Effector memory CD4-positive, alpha-beta T cell (primary cell): ENCODE results near the gene PLAAT2.
"Not testable (repeated sequence)": the region's sequence is repeated elsewhere in the genome, so short reads cannot be mapped to it uniquely, and the experiment has no call there.

ENCODE experiments used
- DNase-seq, 3 donors: peaks; one replicate each; pipeline ENCODE4 v3.0.0-alpha.2; 2020
- H3K27ac ChIP-seq: 2 replicates; pipeline ENCODE4 v1.7.0; 2013; ENCODE audit warnings: mild to moderate bottlenecking, low read length, moderate library complexity; ENCODE audit not compliant: insufficient read depth, poor library complexity, severe bottlenecking
- H3K27me3 ChIP-seq: replicated peaks from 2 replicates; pipeline ENCODE4 v1.7.0; 2013; ENCODE audit warnings: mild to moderate bottlenecking, low read length; ENCODE audit not compliant: insufficient read depth, control insufficient read depth, poor library complexity, severe bottlenecking
- H3K36me3 ChIP-seq: 2 replicates; pipeline ENCODE4 v1.7.0; 2013; ENCODE audit warnings: mild to moderate bottlenecking, low read length, moderate library complexity; ENCODE audit not compliant: control insufficient read depth, insufficient read depth
- H3K4me1 ChIP-seq: 2 replicates; pipeline ENCODE4 v1.7.0; 2013; ENCODE audit warnings: low read length, mild to moderate bottlenecking; ENCODE audit not compliant: control insufficient read depth, insufficient read depth, poor library complexity, severe bottlenecking
- H3K4me3 ChIP-seq: 2 replicates; pipeline ENCODE4 v1.7.0; 2013; ENCODE audit warnings: low read length, low read depth, mild to moderate bottlenecking; ENCODE audit not compliant: insufficient read depth, poor library complexity, severe bottlenecking
- H3K9me3 ChIP-seq: 2 replicates; pipeline ENCODE4 v1.7.0; 2013; ENCODE audit warnings: mild to moderate bottlenecking, low read length, moderate library complexity; ENCODE audit not compliant: control insufficient read depth

The PLAAT2 gene

GRCh38 chr11:63599211-63600122 lies 36.3 kb upstream of the PLAAT2 start:
- no peak overlapping the region for H3K27ac ChIP-seq
- H3K27me3 ChIP-seq = no peaks in the 10 kb centered on the region
- no peak for DNase-seq
- no peaks in the 10 kb centered on the region for H3K4me1 ChIP-seq
- no peak overlapping the region for H3K4me3 ChIP-seq
- H3K36me3 ChIP-seq = no peaks in the 10 kb centered on the region
- no peaks in the 10 kb centered on the region for H3K9me3 ChIP-seq

DNA sequence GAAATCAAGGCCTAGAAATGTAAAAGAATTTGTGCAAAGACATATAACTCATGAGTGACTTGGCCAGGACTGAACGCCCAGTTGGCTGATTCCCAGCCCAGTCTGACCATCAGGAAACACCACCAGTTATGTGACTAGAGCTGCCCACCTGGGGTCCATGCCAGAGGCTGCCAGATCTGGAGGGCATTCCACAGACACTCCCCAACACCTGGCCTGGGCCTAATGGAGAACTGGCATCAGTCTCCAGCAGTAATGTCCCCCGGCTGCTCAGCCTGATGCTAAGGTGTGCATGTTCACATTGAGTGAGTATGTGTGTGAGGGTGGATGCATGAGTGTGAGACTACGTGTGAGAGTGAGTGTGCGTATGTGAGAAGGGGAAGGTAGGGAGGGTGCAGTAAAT lies 35.4 kb upstream of the PLAAT2 start:
- no peak overlapping the region for H3K27ac ChIP-seq
- H3K4me3 ChIP-seq = no peak overlapping the region
- no peaks in the 10 kb centered on the region for H3K9me3 ChIP-seq
- no peaks in the 10 kb centered on the region for H3K36me3 ChIP-seq
- no peaks in the 10 kb centered on the region for H3K27me3 ChIP-seq
- H3K4me1 ChIP-seq = no peaks in the 10 kb centered on the region
- no peak for DNase-seq

GRCh38 chr11:63595296-63595695 lies 32.1 kb upstream of the PLAAT2 start:
- Histone ChIP-seq H3K36me3 (no peaks in the 10 kb centered on the region), H3K4me1 (no peaks in the 10 kb centered on the region), H3K27me3 (no peaks in the 10 kb centered on the region), H3K9me3 (no peaks in the 10 kb centered on the region), H3K4me3 (no peak overlapping the region), H3K27ac (no peak overlapping the region)
- no peak for DNase-seq

GRCh38 chr11:63592975-63593395 lies 29.8 kb upstream of the PLAAT2 start:
- Histone ChIP-seq H3K4me1 (no peaks in the 10 kb centered on the region), H3K27ac (no peak overlapping the region), H3K36me3 (no peaks in the 10 kb centered on the region), H3K9me3 (no peaks in the 10 kb centered on the region), H3K4me3 (no peak overlapping the region), H3K27me3 (no peaks in the 10 kb centered on the region)
- DNase-seq = no peak

- Histone ChIP-seq H3K27me3 (no peaks in the 10 kb centered on the region), H3K36me3 (no peaks in the 10 kb centered on the region), H3K4me3 (no peak overlapping the region), H3K9me3 (no peaks in the 10 kb centered on the region), H3K27ac (no peak overlapping the region), H3K4me1 (no peaks in the 10 kb centered on the region)
- no peak for DNase-seq
These were observed 27.0 kb upstream of the PLAAT2 start for GRCh38 chr11:63590024-63590788.

GRCh38 chr11:63589000-63589399 lies 25.8 kb upstream of the PLAAT2 start:
- Histone ChIP-seq H3K27me3 (no peaks in the 10 kb centered on the region), H3K4me1 (no peaks in the 10 kb centered on the region), H3K27ac (no peak overlapping the region), H3K36me3 (no peaks in the 10 kb centered on the region), H3K9me3 (no peaks in the 10 kb centered on the region), H3K4me3 (no peak overlapping the region)
- DNase-seq = no peak

DNA sequence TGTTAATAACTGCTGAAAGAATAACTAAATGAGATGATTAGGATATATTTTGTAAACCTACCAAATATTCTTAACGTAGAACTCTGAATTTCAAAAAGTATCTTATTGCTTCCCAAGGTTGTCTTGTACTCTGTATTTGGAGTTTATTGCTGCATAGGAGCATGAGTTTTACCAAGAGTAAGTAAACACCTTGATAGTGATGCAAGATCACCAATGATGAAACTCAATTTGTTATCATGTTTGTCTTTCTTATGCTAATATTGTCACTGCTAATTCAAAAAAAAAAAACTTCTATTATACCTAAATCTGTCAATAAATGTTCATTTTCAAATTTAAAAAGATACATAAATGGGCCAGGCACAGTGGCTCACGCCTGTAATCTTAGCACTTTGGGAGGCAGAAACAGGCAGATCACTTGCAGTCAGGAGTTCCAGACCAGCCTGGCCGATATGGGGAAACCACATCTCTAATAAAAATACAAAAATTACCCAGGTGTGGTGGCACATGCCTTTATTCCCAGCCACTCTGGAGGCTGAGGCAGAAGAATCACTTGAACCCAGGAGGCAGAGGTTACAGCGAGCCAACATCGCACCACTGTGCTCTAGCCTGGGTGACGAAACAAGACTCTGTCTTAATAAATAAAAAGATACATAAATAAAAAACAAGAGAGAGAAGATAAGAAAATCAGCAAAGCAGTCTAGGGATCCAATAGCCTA lies 23.4 kb upstream of the PLAAT2 start:
- Histone ChIP-seq H3K36me3 (no peaks in the 10 kb centered on the region), H3K4me1 (no peaks in the 10 kb centered on the region), H3K27ac (no peak overlapping the region), H3K27me3 (no peaks in the 10 kb centered on the region), H3K4me3 (no peak overlapping the region), H3K9me3 (no peaks in the 10 kb centered on the region)
- DNase-seq = no peak

DNA sequence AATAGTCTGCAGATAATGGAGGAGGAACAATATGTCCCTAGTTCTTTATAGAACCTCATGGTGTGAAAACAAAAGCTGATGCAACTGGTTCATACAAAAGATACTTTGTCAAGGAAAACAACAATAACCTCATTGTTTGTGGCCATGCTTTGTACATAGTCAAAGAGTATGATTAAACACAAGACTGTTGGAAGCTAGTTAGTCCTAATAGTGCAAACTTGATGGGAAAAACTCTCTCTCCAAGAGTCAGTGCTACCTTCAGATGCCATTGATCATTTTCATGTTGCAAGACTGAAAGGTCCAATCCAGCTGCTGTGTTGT lies 20.1 kb upstream of the PLAAT2 start:
- no peaks in the 10 kb centered on the region for H3K9me3 ChIP-seq
- H3K27me3 ChIP-seq = no peaks in the 10 kb centered on the region
- no peak for DNase-seq
- no peaks in the 10 kb centered on the region for H3K4me1 ChIP-seq
- no peak overlapping the region for H3K4me3 ChIP-seq
- H3K36me3 ChIP-seq = no peaks in the 10 kb centered on the region
- no peak overlapping the region for H3K27ac ChIP-seq

DNA sequence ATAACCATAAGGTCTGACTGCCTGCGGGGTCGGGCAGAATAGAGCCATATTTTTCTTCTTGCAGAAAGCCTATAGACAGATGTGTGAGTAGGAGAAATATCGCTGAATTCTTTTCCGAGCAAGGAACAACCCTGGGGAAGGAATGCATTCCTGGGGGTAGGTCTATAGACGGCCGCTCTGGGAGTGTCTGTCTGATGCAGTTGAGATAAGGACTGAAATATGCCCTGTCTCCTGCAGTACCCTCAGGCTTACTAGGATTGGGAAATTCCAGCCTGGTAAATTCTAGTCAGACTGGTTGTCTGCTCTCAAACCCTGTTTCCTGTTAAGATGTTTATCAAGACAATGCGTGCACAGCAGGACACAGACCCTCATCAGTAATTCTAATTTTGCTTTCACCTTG lies 18.0 kb upstream of the PLAAT2 start:
- not testable (repeated sequence) for H3K4me1 ChIP-seq, H3K9me3 ChIP-seq, H3K36me3 ChIP-seq, H3K4me3 ChIP-seq, H3K27me3 ChIP-seq, DNase-seq, H3K27ac ChIP-seq

- not testable (repeated sequence) for DNase-seq
These were observed 15.7 kb upstream of the PLAAT2 start for GRCh38 chr11:63578882-63579281.

More at GRCh38 chr11:63578882-63579281, 15.7 kb upstream of the PLAAT2 start:
- not testable (repeated sequence) for H3K4me3 ChIP-seq, H3K27me3 ChIP-seq, H3K27ac ChIP-seq, H3K9me3 ChIP-seq, H3K4me1 ChIP-seq, H3K36me3 ChIP-seq
